Suprapubic skin (tissue), 4 donors: Measurements from ENCODE around the gene COPS7B.

Experiments
- CTCF ChIP-seq, 2 donors: fragments of 200-600 bp in 1 of 2; fragments of 450-650 bp in 1 of 2; sonication (generic) in 1 of 2; IDR thresholded peaks; one replicate each; pipeline ENCODE4 v1.5.1; 2016 to 2019; ENCODE audit warnings: antibody characterized with exemption in 2 of 2, mild to moderate bottlenecking in 1 of 2, moderate library complexity in 1 of 2
- EP300 ChIP-seq: sonication (generic); formaldehyde crosslinking; IDR thresholded peaks from one replicate; pipeline ENCODE4 v1.6.1; 2017; ENCODE audit warnings: antibody characterized with exemption
- POLR2A ChIP-seq, 2 donors: fragments of 450-650 bp; IDR thresholded peaks; one replicate each; pipeline ENCODE4 v1.6.1; 2017; ENCODE audit warnings: antibody characterized with exemption in 2 of 2, mild to moderate bottlenecking in 2 of 2, moderate library complexity in 2 of 2
- POLR2AphosphoS5 ChIP-seq, 3 donors: sonication (generic); formaldehyde crosslinking; IDR thresholded peaks; one replicate each; pipeline ENCODE4 v1.6.1; 2017; ENCODE audit warnings: antibody characterized with exemption in 3 of 3

GRCh38 chr2:231816327-231817026 is 30.2 kb downstream of the COPS7B start:
- no peak for TF ChIP-seq CTCF (IDR thresholded peaks at IDR 0.05)
- no peak for TF ChIP-seq POLR2A (IDR thresholded peaks at IDR 0.05)
- TF ChIP-seq POLR2AphosphoS5 (IDR thresholded peaks at IDR 0.05), result no peak
- no peak for TF ChIP-seq EP300
